GM10847 (cell line): ENCODE measurements around the gene SLC30A2.

Source experiments
- POLR2A ChIP-seq: IDR thresholded peaks from 2 replicates; pipeline ENCODE4 v1.6.1; 2011; ENCODE audit not compliant: insufficient read length; ENCODE audit errors: extremely low read depth

Gene SLC30A2

GRCh38 chr1:26045722-26046245 lies at the start of gene SLC30A2:
TSS of gene SLC30A2 (minus strand) at chr1:26046118. CDS start at chr1:26045896, 222 bp downstream.
- no peak for TF ChIP-seq POLR2A

- no peak for TF ChIP-seq POLR2A
These were observed 48.9 kb upstream of the SLC30A2 start for GRCh38 chr1:26094677-26095383.

- no peak for TF ChIP-seq POLR2A
These were observed 48.3 kb upstream of the SLC30A2 start for GRCh38 chr1:26094076-26094669.

- no peak for TF ChIP-seq POLR2A
These were observed 46.5 kb upstream of the SLC30A2 start for GRCh38 chr1:26092422-26092821.

GRCh38 chr1:26090893-26091292 lies 45.0 kb upstream of the SLC30A2 start:
- no peak for TF ChIP-seq POLR2A

GRCh38 chr1:26089125-26089524 lies 43.2 kb upstream of the SLC30A2 start:
- no peak for TF ChIP-seq POLR2A

GRCh38 chr1:26084844-26085243 lies 38.9 kb upstream of the SLC30A2 start:
- no peak for TF ChIP-seq POLR2A

- TF ChIP-seq POLR2A, result no peak
These were observed 38.2 kb upstream of the SLC30A2 start for GRCh38 chr1:26084091-26084561.

GRCh38 chr1:26083208-26083607 lies 37.3 kb upstream of the SLC30A2 start:
- no peak for TF ChIP-seq POLR2A

- TF ChIP-seq POLR2A, result no peak
These were observed 36.1 kb upstream of the SLC30A2 start for GRCh38 chr1:26082020-26082350.

- no peak for TF ChIP-seq POLR2A
These were observed 35.5 kb upstream of the SLC30A2 start for GRCh38 chr1:26081267-26082019.

GRCh38 chr1:26079960-26080814 lies 34.3 kb upstream of the SLC30A2 start:
- no peak for TF ChIP-seq POLR2A

- TF ChIP-seq POLR2A, result no peak
These were observed 33.3 kb upstream of the SLC30A2 start for GRCh38 chr1:26079178-26079563.

- no peak for TF ChIP-seq POLR2A
These were observed 32.6 kb upstream of the SLC30A2 start for GRCh38 chr1:26078286-26079177.
